ENCODE measurements around the gene MEIS1.

MEIS1 gene

GRCh38 chr2:66539452-66539851 lies 104.5 kb downstream of the MEIS1 start:
- peak; percentile 80 for DNase-seq

DNA sequence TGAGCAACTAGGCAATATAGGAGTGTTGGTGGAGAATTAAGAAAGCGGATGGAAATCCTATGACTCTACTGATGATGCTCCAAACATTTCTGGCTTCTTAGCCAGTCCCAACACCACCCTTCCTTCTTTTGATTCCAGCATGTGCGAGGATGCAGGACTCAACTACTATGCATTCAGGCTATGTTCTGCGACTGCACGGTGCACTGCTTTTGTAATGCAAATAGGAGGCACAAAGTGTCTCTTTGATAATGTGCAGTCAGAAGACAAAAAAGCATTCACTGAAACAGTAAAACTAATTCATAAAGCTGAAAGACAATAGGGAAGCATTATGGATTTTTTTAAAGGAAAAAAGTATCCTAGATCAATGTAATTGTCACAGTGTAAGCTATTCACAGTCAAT lies 106.7 kb downstream of the MEIS1 start:
- no peak for DNase-seq

DNA sequence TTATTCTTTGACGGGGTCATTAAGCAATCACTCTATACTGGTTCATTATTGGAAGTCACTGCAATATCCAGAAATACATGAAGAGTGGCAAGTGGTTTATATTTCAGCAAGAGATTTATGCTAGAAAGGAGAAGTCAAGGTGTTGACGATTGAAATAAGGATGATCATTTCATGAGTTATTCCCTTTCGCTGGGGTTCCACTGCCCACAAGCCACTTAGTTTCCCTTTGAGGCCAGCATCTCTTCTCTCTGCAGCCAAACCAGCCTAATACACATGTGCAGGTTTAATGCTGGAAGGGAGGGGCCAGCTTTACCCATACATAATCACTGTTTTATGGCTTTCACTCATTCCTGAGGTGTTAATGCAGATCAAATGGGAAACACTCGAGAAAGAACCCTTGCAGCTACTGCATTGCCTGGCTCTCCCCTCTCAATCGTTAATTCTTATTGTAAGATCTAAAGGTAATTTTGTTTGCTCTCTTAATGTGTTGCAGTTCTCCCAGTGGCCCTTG lies 108.4 kb downstream of the MEIS1 start:
- no peak for DNase-seq

- no peak for DNase-seq
Measured at GRCh38 chr2:66544258-66544657, 109.3 kb downstream of the MEIS1 start.

GRCh38 chr2:66545258-66545657 lies 110.3 kb downstream of the MEIS1 start:
- no peak for DNase-seq

DNA sequence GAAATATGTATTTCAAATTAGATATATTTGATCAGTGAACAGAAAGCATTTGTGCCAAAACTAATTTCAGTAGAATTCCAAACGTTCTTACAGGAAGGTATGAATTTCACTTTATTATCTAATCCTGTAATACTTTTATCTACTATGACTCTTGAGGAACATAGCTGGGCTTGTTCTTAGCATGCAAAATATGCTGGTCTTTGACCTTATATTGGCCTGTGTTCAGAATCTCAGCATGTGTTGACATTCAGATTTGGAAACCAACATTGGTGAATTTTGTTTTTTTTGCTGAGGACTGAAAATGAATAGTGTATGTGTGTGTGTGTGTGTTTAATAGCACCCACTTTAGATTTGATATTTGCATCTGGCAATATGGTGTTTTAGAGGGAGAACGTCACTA lies 112.2 kb downstream of the MEIS1 start:
- DNase-seq: no peak

DNA sequence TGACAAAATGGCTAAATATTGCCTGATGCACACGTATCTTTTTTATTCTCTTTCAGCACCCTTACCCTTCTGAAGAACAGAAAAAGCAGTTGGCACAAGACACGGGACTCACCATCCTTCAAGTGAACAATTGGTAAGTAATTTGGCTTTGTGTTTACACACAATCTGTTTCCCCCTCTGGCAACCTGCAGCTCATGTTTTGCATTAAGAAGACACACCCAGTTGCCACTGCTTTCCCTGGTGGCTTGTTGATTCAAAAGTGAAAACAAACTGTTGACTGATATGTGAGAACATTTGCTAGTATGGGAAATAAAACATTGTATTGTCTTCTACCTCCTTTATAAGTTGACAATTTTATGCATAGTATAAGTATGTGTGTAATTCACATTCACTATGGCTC lies 113.0 kb downstream of the MEIS1 start:
- DNase-seq: no peak

- DNase-seq: no peak
Measured at GRCh38 chr2:66548422-66548821, 113.5 kb downstream of the MEIS1 start.

DNA sequence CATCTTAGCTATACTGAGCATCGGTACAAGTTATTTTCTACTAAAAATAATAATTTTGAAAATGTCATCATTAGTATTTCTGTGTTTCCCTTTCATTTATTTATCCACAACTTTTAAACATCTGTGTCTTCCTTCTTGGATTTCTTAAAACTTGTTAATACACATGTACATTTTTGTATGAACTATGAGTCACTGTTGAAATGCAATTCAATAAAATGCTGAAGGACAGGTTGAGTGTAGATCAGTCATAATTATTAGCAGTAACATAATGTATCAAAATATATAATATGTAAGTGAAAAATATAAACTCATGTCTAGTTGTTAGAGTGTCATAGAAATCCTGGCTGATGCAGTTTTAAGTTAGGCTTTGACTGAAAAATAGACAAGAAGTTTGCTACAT lies 115.9 kb downstream of the MEIS1 start:
- DNase-seq: no peak

DNA sequence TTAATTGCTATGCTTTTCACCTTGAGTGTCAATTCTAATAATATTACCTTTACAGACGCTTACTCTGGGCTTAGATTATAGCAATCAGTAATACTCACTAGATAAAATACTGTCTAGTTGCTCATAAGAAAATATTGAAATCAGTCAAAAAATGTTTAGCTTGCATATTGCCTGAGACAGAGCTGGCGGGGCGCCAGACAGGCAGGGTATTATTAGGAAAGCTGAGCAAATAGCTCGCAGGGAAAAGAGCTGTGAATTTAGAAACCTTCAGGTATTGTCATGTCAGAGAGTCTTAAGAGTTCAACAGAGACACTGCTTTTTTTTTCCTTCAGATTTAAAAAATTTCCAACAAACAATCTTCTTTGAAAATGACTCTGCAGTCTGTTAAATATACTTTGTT lies 118.4 kb downstream of the MEIS1 start:
- no peak for DNase-seq

DNA sequence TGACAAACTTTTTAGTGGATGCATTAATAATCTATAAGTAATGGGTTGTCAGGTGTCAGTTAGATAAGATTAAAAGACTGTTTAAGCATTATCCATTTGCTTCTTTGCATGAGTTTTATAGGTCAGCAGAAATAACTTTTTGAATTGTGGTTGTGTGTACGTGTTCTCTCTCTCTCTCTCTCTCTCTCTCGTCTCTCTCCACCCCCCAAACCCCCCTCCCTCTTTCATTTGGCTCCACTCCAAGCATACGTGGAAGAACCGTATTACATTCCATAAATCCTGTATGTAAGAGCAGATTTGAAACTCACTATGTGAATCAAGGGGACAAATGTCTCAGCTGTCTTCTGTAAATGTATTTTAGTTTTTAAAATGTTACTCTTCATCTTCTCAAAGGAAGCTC lies 120.2 kb downstream of the MEIS1 start:
- DNase-seq: peak; percentile 50

DNA sequence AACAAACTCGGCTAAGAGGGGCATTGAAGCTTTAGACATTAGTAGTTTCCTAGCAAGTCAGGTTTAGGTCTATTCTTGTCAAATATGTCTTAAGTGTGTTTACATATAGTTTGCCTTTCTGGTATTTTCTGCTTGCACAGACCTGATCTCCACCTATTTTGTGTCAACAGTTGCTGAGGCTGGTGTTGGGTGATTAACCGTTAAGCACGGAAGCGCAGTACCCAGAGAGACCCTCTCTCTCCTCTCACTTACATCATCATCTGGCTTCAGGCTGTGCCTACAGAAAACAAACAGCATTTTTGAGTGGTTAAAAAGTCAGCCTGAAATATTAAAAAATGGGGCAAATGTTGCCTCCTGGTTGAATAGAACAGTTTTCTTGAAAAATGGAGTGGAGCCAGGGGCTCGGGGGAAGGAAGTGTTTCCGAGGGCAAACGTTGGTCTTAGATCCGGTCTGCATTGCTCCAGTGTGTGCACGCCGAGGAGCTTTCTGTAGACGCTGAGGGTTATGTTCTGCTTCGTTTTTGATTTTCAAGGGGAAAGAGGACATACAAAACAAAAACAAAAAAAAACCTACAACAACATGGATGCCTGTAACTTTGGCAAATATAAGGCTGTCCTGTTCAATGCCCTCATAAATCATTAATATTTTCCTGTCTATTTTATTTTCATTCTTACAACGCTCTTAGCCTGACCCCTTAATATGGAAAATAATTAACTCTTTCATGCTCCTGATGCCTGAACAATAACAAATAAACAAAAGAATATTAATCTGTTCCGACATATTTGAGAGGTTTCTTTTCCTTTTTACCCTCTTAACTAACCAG lies 120.8 kb downstream of the MEIS1 start:
- no peak for DNase-seq

- DNase-seq: no peak
Measured at GRCh38 chr2:66559672-66560071, 124.7 kb downstream of the MEIS1 start.

DNA sequence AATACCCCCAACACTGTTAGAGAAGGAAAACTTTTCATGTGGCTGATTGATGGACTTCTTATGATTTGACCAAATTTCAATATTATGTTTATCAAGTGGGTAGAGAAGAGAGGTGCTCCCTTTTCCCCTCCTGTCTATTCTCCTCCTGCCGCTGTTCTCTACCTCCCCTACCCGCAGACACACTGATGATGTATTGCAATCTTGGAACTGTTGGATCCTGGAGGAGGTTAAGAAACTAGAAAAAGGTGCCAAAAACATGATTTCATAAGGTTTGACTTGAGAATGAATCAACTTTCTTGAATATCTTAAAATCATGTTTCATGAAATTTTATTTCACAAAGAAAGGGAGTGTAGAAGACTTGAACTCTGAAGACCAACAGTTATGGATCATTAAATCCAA lies 125.8 kb downstream of the MEIS1 start:
- no peak for DNase-seq

DNA sequence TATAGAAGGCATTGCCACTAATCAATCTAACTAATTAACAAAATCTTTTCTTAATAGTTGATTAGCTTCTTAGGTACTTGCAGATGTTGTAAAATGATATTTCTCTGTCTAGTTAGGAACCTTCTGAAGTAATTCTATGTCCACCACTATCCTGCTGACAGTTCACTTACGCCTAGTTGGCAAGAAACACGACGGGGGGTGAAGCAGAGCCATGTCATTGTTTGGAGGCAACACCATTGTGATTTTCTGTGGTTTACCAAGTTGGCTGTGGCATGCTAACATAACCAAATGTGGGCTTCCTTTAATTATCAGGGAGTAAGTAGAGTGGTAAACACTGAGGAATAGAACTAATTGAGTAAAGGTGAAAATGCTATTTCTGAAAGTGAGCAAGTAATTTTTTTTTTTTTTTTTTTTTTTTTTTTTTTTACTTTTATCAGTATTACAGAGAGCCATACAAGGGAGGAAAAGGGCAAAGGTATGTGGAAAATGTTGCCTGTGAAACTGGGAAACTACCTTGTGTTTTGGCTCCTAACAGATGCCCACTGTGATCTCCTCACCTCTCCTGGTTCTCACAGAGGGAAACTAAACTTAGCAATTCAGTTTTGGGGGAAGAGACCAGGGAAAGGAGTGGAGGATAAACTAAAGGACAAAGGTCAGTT lies 126.8 kb downstream of the MEIS1 start:
- no peak for DNase-seq

GRCh38 chr2:66562304-66562685 lies 127.4 kb downstream of the MEIS1 start:
- no peak for DNase-seq

- DNase-seq: peak; percentile 19
Measured at GRCh38 chr2:66563473-66563872, 128.5 kb downstream of the MEIS1 start.

- DNase-seq: no peak
Measured at GRCh38 chr2:66565291-66565690, 130.4 kb downstream of the MEIS1 start.

- DNase-seq: no peak
Measured at GRCh38 chr2:66566726-66567399, 131.9 kb downstream of the MEIS1 start.

DNA sequence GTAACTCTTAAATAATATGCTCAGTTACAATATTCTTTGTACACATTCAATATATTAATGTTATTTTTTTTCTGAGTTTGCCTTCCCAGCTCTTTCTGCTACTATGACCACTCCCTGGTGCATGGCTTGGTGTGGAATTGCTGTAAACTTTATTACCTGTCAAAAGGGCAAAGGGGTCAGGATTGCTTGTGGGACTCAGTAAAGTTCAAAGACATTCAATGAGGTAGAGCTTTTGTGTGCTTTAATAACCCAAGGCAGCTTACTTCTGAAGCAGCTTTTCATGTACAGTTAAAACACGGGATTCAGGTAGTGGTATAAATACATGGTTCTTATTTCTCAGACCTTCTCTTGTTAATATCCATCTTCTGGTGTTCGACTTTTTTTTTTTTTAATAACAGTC lies 132.8 kb downstream of the MEIS1 start:
- DNase-seq: no peak

DNA sequence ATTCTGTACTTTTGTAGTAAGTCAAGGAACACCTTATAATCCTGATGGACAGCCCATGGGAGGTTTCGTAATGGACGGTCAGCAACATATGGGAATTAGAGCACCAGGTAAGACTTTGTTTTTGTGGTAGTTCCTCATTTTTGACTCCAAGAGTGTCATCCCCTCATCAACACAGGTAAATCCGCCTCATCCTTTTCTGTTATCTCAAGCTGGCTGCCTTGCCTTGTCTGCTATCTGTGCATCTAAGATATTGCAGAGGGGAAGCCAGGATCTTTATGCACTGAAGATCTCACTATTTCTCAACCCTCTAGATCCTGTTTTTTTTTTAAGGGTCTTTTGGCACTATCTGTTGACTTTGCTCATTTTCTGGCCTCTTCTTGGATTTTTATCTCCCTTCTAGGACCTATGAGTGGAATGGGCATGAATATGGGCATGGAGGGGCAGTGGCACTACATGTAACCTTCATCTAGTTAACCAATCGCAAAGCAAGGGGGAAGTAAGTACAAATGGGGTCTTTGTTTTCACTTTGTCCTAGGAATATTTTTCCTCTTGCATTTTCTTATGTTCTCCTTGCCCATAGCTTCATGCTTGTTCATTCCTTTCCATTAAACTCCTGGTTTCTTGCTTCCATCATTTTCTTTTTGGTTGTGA lies 133.8 kb downstream of the MEIS1 start:
- DNase-seq: no peak

- DNase-seq: peak; percentile 57
Measured at GRCh38 chr2:66569321-66569851, 134.5 kb downstream of the MEIS1 start.

GRCh38 chr2:66569974-66570373 lies 135.0 kb downstream of the MEIS1 start:
- peak; percentile 48 for DNase-seq

All from EL (cell line).